Cardiac ventricle fibroblast (primary cell): Measurements from ENCODE around the gene MANSC4. TPM values are rescaled to one million over a fixed set of nuclear protein-coding genes. Genes with fewer than 3 reads are reported as not detected.

Experiments
- total RNA-seq: library from RNA; depleted of rRNA; stranded (reverse); fragments of >200 nt; gene quantifications from 2 replicates; pipeline ENCODE4 v1.2.3, GENCODE V29; 2015

MANSC4 gene
- not detected in 2 replicates for total RNA-seq

GRCh38 chr12:27779920-27780611, at the start of gene MANSC4, which contains the start of gene KLHL42:
Gene MANSC4, minus strand, starts transcription at chr12:27780236. Its CDS starts 8,960 bp downstream, at chr12:27771276.
Gene KLHL42, plus strand, starts transcription at chr12:27780233. Its CDS starts 98 bp downstream, at chr12:27780331.

Other genes with a start within 250 kb of the MANSC4 start
- 0.75 and 1.2 TPM in 2 replicates for gene REP15, start 83.8 kb downstream of the MANSC4 start, total RNA-seq
- gene MRPS35, start 69.4 kb downstream of the MANSC4 start, total RNA-seq = 42.8 and 45.1 TPM in 2 replicates
- gene KLHL42, start within 50 bp of the MANSC4 start, total RNA-seq = 12.7 and 14.2 TPM in 2 replicates
- 0.20 and 0.56 TPM in 2 replicates for gene PTHLH, start 192.5 kb upstream of the MANSC4 start, total RNA-seq